Stimulated activated CD8-positive, alpha-beta memory T cell treated with anti-CD3 and anti-CD28 coated beads, Interleukin-12 subunit alpha, Interleukin-12 subunit beta, amount 100 ng/mL, for 1 hour (primary cell): ENCODE data around the gene ANKS3.
"Not testable (repeated sequence)": the region's sequence is repeated elsewhere in the genome, so short reads cannot be mapped to it uniquely, and the experiment has no call there.

Experiments
- DNase-seq: peaks from one replicate; pipeline ENCODE4 v3.0.0-alpha.2; 2020; ENCODE audit warnings: low read depth

ANKS3 gene

GRCh38 chr16:4754865-4755264 lies 20.8 kb upstream of the ANKS3 start:
- DNase-seq: no peak

GRCh38 chr16:4753227-4753626 lies 19.2 kb upstream of the ANKS3 start:
- no peak for DNase-seq

GRCh38 chr16:4752351-4753100 lies 18.5 kb upstream of the ANKS3 start:
- no peak for DNase-seq

DNA sequence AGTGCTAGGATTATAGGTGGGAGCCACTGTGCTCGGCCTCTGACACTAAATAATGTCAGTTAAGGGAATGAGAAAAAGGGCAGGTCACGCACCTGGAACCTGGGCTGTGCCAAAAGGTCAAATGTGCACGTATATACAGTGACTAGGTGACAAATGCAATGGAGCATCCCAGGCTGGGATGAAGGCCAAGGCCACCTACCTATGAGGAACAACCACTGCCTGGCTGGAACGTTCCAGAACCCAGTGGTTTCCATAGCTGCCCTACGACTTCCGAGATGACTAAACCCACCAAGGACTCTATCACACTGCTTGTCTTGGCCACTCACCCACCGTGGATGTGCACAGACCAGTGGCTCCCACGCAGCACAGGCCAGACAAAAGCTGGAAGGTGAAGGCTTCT lies 16.8 kb upstream of the ANKS3 start:
- no peak for DNase-seq

- no peak for DNase-seq
Measured at GRCh38 chr16:4749700-4750257, 15.7 kb upstream of the ANKS3 start.

GRCh38 chr16:4748682-4749411 lies 14.8 kb upstream of the ANKS3 start:
- DNase-seq: no peak

DNA sequence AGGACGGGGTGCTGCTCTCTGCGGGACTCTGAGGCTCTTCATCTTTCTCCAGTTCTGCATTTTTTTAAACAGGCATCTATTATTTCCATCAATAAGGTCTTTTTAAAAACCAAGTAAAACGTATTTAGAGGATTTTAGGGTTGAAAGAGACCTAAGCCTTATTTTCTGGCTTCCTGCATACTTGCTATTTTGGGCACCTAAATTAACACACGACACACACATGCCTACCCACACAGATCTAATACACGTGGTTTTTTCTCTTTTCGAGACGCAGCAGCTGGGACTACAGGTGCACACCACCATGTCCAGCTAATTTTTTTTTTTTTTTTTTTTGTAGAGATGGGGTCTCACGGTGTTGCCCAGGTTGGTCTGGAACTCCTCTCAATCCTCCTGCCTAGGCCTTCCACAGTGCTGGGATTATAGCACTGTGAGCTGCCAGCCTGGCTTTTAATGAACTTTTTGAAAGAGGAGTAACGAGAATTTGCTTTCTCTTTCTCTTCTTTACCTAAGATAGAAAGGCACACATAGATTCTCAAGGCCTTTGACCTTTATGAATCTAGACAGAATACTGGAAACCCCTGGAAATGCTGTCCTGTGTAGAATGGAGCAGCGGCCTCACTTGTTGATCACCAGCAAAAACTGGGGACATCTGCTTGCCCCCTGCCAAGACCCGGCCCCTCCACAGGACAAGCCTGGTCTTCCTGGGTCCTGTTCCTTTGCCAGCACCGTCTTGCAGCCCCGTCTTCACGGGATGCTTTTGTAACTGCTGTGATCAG lies 14.0 kb upstream of the ANKS3 start:
- DNase-seq: no peak

- DNase-seq: no peak
Measured at GRCh38 chr16:4746991-4747574, 13.0 kb upstream of the ANKS3 start.

DNA sequence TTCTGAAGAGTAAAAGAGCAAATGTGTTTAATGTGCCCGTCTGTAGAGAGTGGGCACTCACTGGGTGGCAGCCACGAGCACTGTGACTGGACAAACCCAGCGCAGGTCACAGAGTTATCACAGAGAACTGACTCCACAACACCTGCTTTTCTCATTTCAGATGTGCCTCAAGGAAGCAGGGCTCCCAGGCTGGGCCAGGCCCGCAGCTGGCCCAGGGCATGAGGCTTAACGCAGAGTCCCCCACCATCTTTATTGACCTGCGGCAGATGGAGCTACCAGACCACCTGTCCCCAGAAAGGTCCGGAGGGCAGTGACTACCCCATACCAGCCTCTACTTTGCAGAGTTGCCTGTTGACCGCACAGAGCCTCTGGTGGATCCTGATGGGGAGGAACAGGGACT lies 12.1 kb upstream of the ANKS3 start:
- no peak for DNase-seq

- DNase-seq: no peak
Measured at GRCh38 chr16:4745274-4745569, 11.2 kb upstream of the ANKS3 start.

GRCh38 chr16:4744555-4745273 lies 10.6 kb upstream of the ANKS3 start:
- DNase-seq: no peak

DNA sequence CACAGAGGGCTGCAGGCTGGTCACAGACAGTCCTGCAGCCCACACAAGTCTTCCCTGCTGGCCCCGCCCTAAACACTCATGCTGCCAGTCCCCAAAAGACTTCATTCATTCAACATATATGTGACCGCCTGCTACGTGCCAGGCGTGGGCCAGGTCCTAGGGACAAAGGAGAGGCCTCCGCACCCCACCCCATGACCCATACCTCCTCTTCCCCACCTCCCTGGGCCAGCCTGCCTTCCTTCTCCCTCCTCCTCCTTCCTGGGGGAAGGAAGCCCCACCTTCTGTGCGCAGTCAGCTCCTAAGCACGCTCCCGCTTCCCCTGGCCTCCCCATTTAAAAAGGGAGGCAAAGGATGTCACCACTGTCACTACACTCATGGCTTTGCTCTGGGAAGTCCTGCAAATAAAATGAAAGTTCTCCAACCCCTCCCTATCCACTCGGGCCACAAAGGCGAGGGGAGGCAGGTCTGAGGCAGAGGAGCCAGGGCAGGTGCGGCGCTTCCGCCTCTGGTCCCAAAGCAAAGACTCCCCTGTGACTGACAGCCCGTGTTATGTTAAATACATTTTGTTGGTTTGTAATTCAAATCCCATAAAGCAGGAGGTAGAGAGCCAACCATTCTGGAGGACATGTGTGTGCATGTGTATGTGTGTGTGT lies 9.3 kb upstream of the ANKS3 start:
- no peak for DNase-seq

DNA sequence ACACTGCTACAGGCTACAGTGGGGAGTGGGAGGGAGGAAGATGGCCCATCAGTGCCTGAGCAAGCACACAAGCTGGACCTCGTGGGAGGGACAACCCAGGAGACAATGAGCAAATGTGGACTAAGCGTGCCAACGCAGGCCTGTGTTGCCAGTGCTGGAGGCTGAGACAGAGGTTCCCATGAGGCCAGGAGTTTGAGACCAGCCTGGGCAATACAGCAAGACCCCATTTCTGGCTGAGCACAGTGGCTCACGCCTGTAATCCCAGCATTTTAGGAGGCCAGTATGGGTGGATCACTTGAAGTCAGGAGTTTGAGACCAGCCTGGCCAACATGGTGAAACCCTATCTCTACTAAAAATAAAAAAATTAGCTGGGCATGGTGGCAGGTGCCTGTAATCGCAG lies 4.3 kb upstream of the ANKS3 start:
- DNase-seq: not testable (repeated sequence)

DNA sequence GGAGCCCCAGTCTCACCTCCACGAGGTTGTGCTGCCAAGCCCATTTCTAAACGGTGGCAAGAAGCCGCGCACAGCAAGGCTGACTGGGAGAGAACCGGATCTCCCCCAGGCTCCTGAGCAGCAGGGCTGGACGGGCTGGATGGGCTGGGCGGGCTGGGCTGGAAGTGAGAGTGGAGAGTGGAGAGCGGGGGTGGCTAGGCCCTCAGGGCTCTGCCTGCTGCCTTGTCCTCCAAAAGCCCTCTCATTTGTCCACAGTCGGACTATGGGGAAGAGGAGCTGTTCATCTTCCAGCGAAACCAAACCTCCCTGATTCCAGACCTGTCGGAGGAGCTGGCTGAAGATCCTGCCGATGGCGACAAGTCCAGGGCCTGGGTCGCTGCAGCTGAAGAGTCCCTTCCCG lies 3.5 kb upstream of the ANKS3 start:
- no peak for DNase-seq

GRCh38 chr16:4736546-4736945 lies 2.5 kb upstream of the ANKS3 start:
- no peak for DNase-seq

- peak; percentile 83 for DNase-seq
Measured at GRCh38 chr16:4734730-4735535, 862 bp upstream of the ANKS3 start.

GRCh38 chr16:4733747-4734062 lies 366 bp downstream of the ANKS3 start:
- no peak for DNase-seq

- DNase-seq: no peak
Measured at GRCh38 chr16:4733211-4733742, 794 bp downstream of the ANKS3 start.

GRCh38 chr16:4729876-4730275 lies 4.2 kb downstream of the ANKS3 start:
- no peak for DNase-seq

DNA sequence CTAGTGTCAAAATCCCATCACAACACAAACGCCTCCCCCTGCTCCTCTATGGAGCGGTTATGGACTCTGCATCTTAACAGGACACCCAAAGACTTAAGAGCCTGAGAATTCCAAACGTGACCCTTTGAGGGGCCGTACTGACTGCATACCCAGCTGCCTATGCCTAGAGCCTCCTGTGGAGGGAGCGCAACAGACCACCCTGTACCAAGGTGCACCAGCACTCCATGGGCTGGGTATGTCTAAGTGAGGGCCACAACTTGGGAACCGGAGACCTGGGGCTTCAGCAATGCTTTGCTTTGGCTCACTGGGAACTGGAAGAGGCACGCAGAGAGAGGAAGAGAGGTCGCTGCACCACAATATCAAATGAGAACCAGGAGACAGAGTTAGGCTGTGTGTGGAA lies 5.4 kb downstream of the ANKS3 start:
- DNase-seq: no peak
